Gastroesophageal sphincter (tissue), 3 donors: ENCODE results near the gene NLRP5.

ENCODE experiments used
- EP300 ChIP-seq: sonication (generic); formaldehyde crosslinking; IDR thresholded peaks from one replicate; pipeline ENCODE4 v1.6.1; 2017; ENCODE audit warnings: antibody characterized with exemption, mild to moderate bottlenecking
- TF ChIP-seq, protein P1 (sequence below), 4 experiments: fragments of 200-600 bp in 2 of 4; fragments of 450-650 bp in 2 of 4; sonication (generic) in 1 of 4; IDR thresholded peaks; one replicate each; pipeline ENCODE4 v1.5.1; 2017 to 2019; ENCODE audit warnings: antibody characterized with exemption in 4 of 4, mild to moderate bottlenecking in 2 of 4, moderate library complexity in 2 of 4

DNA sequence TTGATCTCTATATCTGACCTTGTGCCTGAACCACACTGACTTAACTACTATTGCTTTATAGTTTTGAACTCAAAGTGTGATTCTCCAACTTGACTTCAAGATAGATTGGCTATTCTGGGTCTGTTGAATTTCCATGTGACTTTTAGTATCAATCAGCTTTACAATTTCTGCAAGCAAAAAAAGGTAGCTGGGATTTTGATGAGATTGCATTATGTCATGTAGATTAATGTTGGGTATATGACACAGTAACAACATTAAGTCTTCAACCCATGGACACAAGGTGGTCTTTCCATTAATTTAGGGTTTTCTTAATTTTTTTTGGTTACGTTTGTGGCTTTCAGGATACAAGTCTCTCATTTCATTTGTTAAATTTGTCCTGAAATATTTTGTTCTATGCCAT is 28.2 kb downstream of the NLRP5 start:
- TF ChIP-seq, protein P1, sequence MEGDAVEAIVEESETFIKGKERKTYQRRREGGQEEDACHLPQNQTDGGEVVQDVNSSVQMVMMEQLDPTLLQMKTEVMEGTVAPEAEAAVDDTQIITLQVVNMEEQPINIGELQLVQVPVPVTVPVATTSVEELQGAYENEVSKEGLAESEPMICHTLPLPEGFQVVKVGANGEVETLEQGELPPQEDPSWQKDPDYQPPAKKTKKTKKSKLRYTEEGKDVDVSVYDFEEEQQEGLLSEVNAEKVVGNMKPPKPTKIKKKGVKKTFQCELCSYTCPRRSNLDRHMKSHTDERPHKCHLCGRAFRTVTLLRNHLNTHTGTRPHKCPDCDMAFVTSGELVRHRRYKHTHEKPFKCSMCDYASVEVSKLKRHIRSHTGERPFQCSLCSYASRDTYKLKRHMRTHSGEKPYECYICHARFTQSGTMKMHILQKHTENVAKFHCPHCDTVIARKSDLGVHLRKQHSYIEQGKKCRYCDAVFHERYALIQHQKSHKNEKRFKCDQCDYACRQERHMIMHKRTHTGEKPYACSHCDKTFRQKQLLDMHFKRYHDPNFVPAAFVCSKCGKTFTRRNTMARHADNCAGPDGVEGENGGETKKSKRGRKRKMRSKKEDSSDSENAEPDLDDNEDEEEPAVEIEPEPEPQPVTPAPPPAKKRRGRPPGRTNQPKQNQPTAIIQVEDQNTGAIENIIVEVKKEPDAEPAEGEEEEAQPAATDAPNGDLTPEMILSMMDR (IDR thresholded peaks at IDR 0.05): no peak
- TF ChIP-seq EP300: no peak
